Cardiac muscle cell (in vitro differentiated cells and primary cell): ENCODE data around the gene PRKCSH. TPM values are rescaled to one million over a fixed set of nuclear protein-coding genes. Genes with fewer than 3 reads are reported as not detected.
"Not testable (repeated sequence)": the region's sequence is repeated elsewhere in the genome, so short reads cannot be mapped to it uniquely, and the experiment has no call there.

ENCODE experiments used
- DNase-seq, 2 donors: peaks; one replicate each; pipeline versions ENCODE4 v3.0.0 to v3.0.0-alpha.2; 2010 to 2017; ENCODE audit warnings: low read depth in 1 of 2, low spot score in 1 of 2
- H3K27ac ChIP-seq: fragments of 200-600 bp; sonication (generic); 2 replicates; pipeline ENCODE4 v1.5.1; 2016
- H3K27me3 ChIP-seq: fragments of 200-600 bp; sonication (generic); 2 replicates; pipeline ENCODE4 v1.6.0; 2016; ENCODE audit warnings: control low read depth
- H3K36me3 ChIP-seq: fragments of 200-600 bp; sonication (generic); 2 replicates; pipeline ENCODE4 v1.5.1; 2016; ENCODE audit warnings: control low read depth
- H3K4me1 ChIP-seq: fragments of 200-600 bp; sonication (generic); 2 replicates; pipeline ENCODE4 v1.8.1; 2017; ENCODE audit warnings: low read depth, mild to moderate bottlenecking, mixed run types
- H3K4me3 ChIP-seq: fragments of 200-600 bp; sonication (generic); 2 replicates; pipeline ENCODE4 v1.5.1; 2016; ENCODE audit warnings: mild to moderate bottlenecking
- H3K9me3 ChIP-seq: fragments of 200-600 bp; sonication (generic); 2 replicates; pipeline ENCODE4 v1.5.1; 2017; ENCODE audit warnings: low read depth, mild to moderate bottlenecking, control low read depth
- CTCF ChIP-seq: IDR thresholded peaks from 2 replicates; pipeline ENCODE4 v1.5.1; 2012; ENCODE audit warnings: low read depth, mild to moderate bottlenecking, low read length
- polyA plus RNA-seq: library from polyadenylated mRNA; unstranded; fragments of >200 nt; fragmentation: Nextera tagmentation; extraction: Ambion mirVana; gene quantifications from 2 replicates; pipeline ENCODE4 v1.2.1, GENCODE V29; 2016
- total RNA-seq: library from RNA; depleted of rRNA; stranded (reverse); fragments of >200 nt; gene quantifications from 2 replicates; pipeline ENCODE4 v1.2.3, GENCODE V29; 2016

The PRKCSH gene
- total and polyA plus RNA-seq, 2 experiments from 2014 or later = 151 to 162 TPM

- Histone ChIP-seq H3K36me3 (no peaks in the 10 kb centered on the region), H3K27ac (no peak overlapping the region), H3K4me1 (no peaks in the 10 kb centered on the region), H3K27me3 (no peaks in the 10 kb centered on the region), H3K4me3 (no peak overlapping the region), H3K9me3 (no peaks in the 10 kb centered on the region)
- TF ChIP-seq CTCF = no peak
- DNase-seq = no peak
Measured at GRCh38 chr19:11461453-11461852, 26.0 kb downstream of the PRKCSH start.

GRCh38 chr19:11463391-11463790, 28.0 kb downstream of the PRKCSH start:
- DNase-seq = no peak
- no peak for TF ChIP-seq CTCF
- Histone ChIP-seq H3K4me3 (no peak overlapping the region), H3K9me3 (no peaks in the 10 kb centered on the region), H3K27me3 (no peaks in the 10 kb centered on the region), H3K36me3 (no peaks in the 10 kb centered on the region), H3K4me1 (no peaks in the 10 kb centered on the region), H3K27ac (no peak overlapping the region)

GRCh38 chr19:11464333-11465265, 29.2 kb downstream of the PRKCSH start:
- Histone ChIP-seq H3K4me1 (no peaks in the 10 kb centered on the region), H3K9me3 (no peaks in the 10 kb centered on the region), H3K4me3 (no peak overlapping the region), H3K27me3 (no peaks in the 10 kb centered on the region), H3K27ac (no peak overlapping the region), H3K36me3 (no peaks in the 10 kb centered on the region)
- no peak for TF ChIP-seq CTCF
- DNase-seq = no peak

- DNase-seq = no peak
- no peaks in the 10 kb centered on the region for H3K27me3 ChIP-seq
- no peak overlapping the region for H3K4me3 ChIP-seq
- no peak overlapping the region for H3K27ac ChIP-seq
- H3K4me1 ChIP-seq = no peaks in the 10 kb centered on the region
- no peaks in the 10 kb centered on the region for H3K36me3 ChIP-seq
- no peaks in the 10 kb centered on the region for H3K9me3 ChIP-seq
- TF ChIP-seq CTCF = no peak
Measured at GRCh38 chr19:11465600-11465999, 30.2 kb downstream of the PRKCSH start.

- not testable (repeated sequence) for DNase-seq, H3K27ac ChIP-seq, H3K36me3 ChIP-seq, H3K27me3 ChIP-seq, H3K9me3 ChIP-seq, H3K4me1 ChIP-seq, H3K4me3 ChIP-seq
Measured at GRCh38 chr19:11468266-11468845, 32.9 kb downstream of the PRKCSH start.

- Histone ChIP-seq H3K4me3 (no peak overlapping the region), H3K27me3 (peaks cover 9% of the 10 kb centered on the region), H3K27ac (no peak overlapping the region), H3K9me3 (no peaks in the 10 kb centered on the region), H3K4me1 (no peaks in the 10 kb centered on the region), H3K36me3 (no peaks in the 10 kb centered on the region)
- no peak for TF ChIP-seq CTCF
- DNase-seq = no peak
Measured at GRCh38 chr19:11473725-11474124, 38.3 kb downstream of the PRKCSH start.

- not testable (repeated sequence) for H3K4me1 ChIP-seq, H3K9me3 ChIP-seq, DNase-seq, H3K36me3 ChIP-seq, H3K4me3 ChIP-seq, H3K27ac ChIP-seq
- peaks cover 26% of the 10 kb centered on the region for H3K27me3 ChIP-seq
Measured at GRCh38 chr19:11475343-11475742, 39.9 kb downstream of the PRKCSH start.
